ENCODE results near the gene RBM7. TPM values are rescaled to one million over a fixed set of nuclear protein-coding genes. Genes with fewer than 3 reads are reported as not detected.

RBM7 gene
- total and polyA plus RNA-seq, 2 of the 8 experiments (the other 6 are each of a cell fraction or from before 2014, with no cell fraction given) = 18.0 to 45.7 TPM

GRCh38 chr11:114442536-114442935 is 42.1 kb downstream of the RBM7 start:
- 100% methylated on average over 1 of the region's 1 CpG; no CpG with 5 or more reads in 1 of the 2 experiments for WGBS, 2 experiments (ENCODE audit: extremely low coverage in 1 of 2, insufficient coverage in 1 of 2, insufficient read length in 1 of 2, insufficient replicate concordance in 2 of 2, low coverage in 1 of 2, low lambda C conversion rate in 2 of 2, missing lambda C conversion rate in 1 of 2)
- CTCF ChIA-PET (ENCODE audit: partially characterized antibody) = no interaction called here
- TF ChIP-seq TCF12 (IDR thresholded peaks at IDR 0.05; ENCODE audit: low read depth, low read length) (no peak), USF2 (IDR thresholded peaks at IDR 0.05; ENCODE audit: low read length) (no peak), TAF7 (optimal IDR thresholded peaks at IDR 0.05; ENCODE audit: borderline replicate concordance, low read depth, low read length) (no peak), GABPA (IDR thresholded peaks at IDR 0.05; ENCODE audit: borderline replicate concordance, insufficient read depth, low read length) (no peak), EZH2 (IDR thresholded peaks at IDR 0.05; ENCODE audit: low read depth, low read length, severe bottlenecking) (no peak), ZNF274 (IDR thresholded peaks at IDR 0.05; ENCODE audit: borderline replicate concordance, extremely low read depth, low read length) (no peak), CTCF (IDR thresholded peaks at IDR 0.05; ENCODE audit: control extremely low read depth in 1 of 3, insufficient read depth in 1 of 3, low read depth in 1 of 3, low read length in 3 of 3) (no peak), ATF3 (IDR thresholded peaks at IDR 0.05; ENCODE audit: insufficient read depth, low read depth, low read length) (no peak), YY1 (IDR thresholded peaks at IDR 0.05; ENCODE audit: low read depth, low read length) (no peak)

More at GRCh38 chr11:114442536-114442935, 42.1 kb downstream of the RBM7 start:
- Histone ChIP-seq H4K20me1 (replicated peaks in 1 of 2; ENCODE audit: control insufficient read depth in 1 of 2, insufficient read depth in 2 of 2, low read length in 2 of 2) (peaks cover 2 to 4% of the 10 kb centered on the region in 2 experiments), H4K91ac (replicated peaks; ENCODE audit: insufficient read length, low read length) (no peak overlapping the region), H3K4me1 (replicated peaks in 1 of 4; ENCODE audit: control insufficient read depth in 3 of 4, insufficient read depth in 4 of 4, low read length in 3 of 4) (peaks cover 2 to 12% (median 7%) of the 10 kb centered on the region in 4 experiments; a peak in 6 of 7 replicates), H2BK12ac (ENCODE audit: low read depth, low read length) (no peak overlapping the region), H2BK15ac (ENCODE audit: low read length) (no peak overlapping the region), H3K14ac (ENCODE audit: insufficient read length) (no peak overlapping the region), H2BK20ac (ENCODE audit: low read length) (no peak overlapping the region), H3K36me3 (ENCODE audit: control insufficient read depth in 2 of 4, insufficient read depth in 4 of 4, low read length in 3 of 4) (peaks cover 0 to 26% (median 10%) of the 10 kb centered on the region in 4 experiments; a peak in 6 of 8 replicates), H2AK5ac (ENCODE audit: low read depth, low read length) (no peak overlapping the region), H3K23me2 (ENCODE audit: low read depth, low read length) (no peaks in the 10 kb centered on the region; the same call in 1 of the 2 replicates), H2BK120ac (replicated peaks; ENCODE audit: low read depth, low read length) (no peak overlapping the region), H3K4me2 (ENCODE audit: insufficient read depth in 1 of 2, low read depth in 2 of 2, low read length in 2 of 2) (no peak overlapping the region), H3K23ac (ENCODE audit: insufficient read length) (no peak overlapping the region), H3K9me3 (ENCODE audit: insufficient read depth in 2 of 2, low read depth in 1 of 2, low read length in 1 of 2) (no peaks in the 10 kb centered on the region), H3K27me3 (replicated peaks in 1 of 4; ENCODE audit: control insufficient read depth in 3 of 4, extremely low read depth in 1 of 4, insufficient read depth in 3 of 4, low read length in 3 of 4) (no peaks in the 10 kb centered on the region), H3K79me1 (ENCODE audit: low read depth, low read length) (peaks cover 3% of the 10 kb centered on the region), H3K56ac (replicated peaks; ENCODE audit: insufficient read length, low read depth, low read length) (no peak overlapping the region), H3K4ac (replicated peaks; ENCODE audit: insufficient read length, low read depth, low read length) (no peak overlapping the region), H3K9ac (replicated peaks in 1 of 4; ENCODE audit: extremely low read depth in 1 of 4, low read depth in 3 of 4, low read length in 3 of 4) (no peak overlapping the region), H3K4me3 (ENCODE audit: extremely low read depth in 1 of 4, insufficient read depth in 2 of 4, low read depth in 3 of 4, low read length in 4 of 4) (no peak overlapping the region), H3K27ac (ENCODE audit: low read depth, low read length) (no peak overlapping the region), H2AFZ (ENCODE audit: low read length) (no peak overlapping the region), H4K5ac (ENCODE audit: insufficient read length, low read depth, low read length) (no peak overlapping the region), H3K18ac (ENCODE audit: extremely low read depth, low read length) (no peak overlapping the region), H4K8ac (ENCODE audit: extremely low read depth, insufficient read depth, low read length) (no peak overlapping the region), H2BK5ac (ENCODE audit: low read depth, low read length) (no peak overlapping the region), H3K79me2 (ENCODE audit: control insufficient read depth in 1 of 2, insufficient read depth in 2 of 2, low read length in 2 of 2) (peaks cover 19 to 79% of the 10 kb centered on the region in 2 experiments; a peak in 3 of 4 replicates)
- FAIRE-seq = no peak
- POLR2A ChIA-PET (ENCODE audit: partially characterized antibody) = interaction anchor here (0.7 to 1.6 kb wide), 3 partner anchors 11 to 89 kb away, joined by 3 to 4 read pairs (median 4); no protein-coding TSS in a partner anchor
- no peak for DNase-seq (ENCODE audit: low read depth in 1 of 2, low spot score in 2 of 2)
